C4-2B (cell line): ENCODE data around the gene SUPT6H.

Experiments used
- ZFX ChIP-seq: fragments of 450-650 bp; IDR thresholded peaks from 2 replicates; pipeline ENCODE4 v1.6.1; 2017
- TF ChIP-seq, protein P1 (sequence below): fragments of 450-650 bp; conservative IDR thresholded peaks from 2 replicates; pipeline ENCODE4 v1.5.1; 2017; ENCODE audit warnings: mild to moderate bottlenecking

DNA sequence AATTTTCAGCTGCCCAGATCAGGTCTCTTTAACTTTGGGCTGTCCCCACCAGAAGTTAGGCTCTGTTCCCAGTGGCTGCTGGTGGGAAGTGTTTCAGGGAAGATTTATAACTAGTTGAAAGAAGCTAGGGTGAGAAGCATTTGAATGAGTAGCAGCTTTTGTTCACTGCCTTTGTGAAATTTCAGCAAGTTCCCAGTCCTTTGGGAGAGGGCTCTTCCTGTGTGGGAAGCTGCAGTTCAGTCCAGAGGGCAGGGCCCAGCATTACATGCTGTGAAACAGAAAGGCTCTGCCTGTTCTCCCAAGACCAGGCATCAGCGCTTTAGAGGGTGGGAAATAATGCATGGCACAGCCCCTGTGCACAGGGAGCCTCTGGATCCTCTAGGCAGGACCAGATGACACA, 31.9 kb downstream of the SUPT6H start:
- TF ChIP-seq, protein P1, sequence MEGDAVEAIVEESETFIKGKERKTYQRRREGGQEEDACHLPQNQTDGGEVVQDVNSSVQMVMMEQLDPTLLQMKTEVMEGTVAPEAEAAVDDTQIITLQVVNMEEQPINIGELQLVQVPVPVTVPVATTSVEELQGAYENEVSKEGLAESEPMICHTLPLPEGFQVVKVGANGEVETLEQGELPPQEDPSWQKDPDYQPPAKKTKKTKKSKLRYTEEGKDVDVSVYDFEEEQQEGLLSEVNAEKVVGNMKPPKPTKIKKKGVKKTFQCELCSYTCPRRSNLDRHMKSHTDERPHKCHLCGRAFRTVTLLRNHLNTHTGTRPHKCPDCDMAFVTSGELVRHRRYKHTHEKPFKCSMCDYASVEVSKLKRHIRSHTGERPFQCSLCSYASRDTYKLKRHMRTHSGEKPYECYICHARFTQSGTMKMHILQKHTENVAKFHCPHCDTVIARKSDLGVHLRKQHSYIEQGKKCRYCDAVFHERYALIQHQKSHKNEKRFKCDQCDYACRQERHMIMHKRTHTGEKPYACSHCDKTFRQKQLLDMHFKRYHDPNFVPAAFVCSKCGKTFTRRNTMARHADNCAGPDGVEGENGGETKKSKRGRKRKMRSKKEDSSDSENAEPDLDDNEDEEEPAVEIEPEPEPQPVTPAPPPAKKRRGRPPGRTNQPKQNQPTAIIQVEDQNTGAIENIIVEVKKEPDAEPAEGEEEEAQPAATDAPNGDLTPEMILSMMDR, result no peak
- no peak for TF ChIP-seq ZFX
